Smooth muscle cell (in vitro differentiated cells): Measurements from ENCODE around the gene ZNF614. TPM values are rescaled to one million over a fixed set of nuclear protein-coding genes. Genes with fewer than 3 reads are reported as not detected.
"Not testable (repeated sequence)": the region's sequence is repeated elsewhere in the genome, so short reads cannot be mapped to it uniquely, and the experiment has no call there.

ENCODE experiments used
- DNase-seq: peaks from one replicate; lab custom pipeline; 2025; ENCODE audit not compliant: unreplicated experiment; lab: John Stamatoyannopoulos, UW
- H2AFZ ChIP-seq: fragments of 200-600 bp; sonication (generic); 2 replicates; pipeline ENCODE4 v1.6.0; 2016; ENCODE audit warnings: antibody characterized with exemption, low read depth, mild to moderate bottlenecking
- H3F3A ChIP-seq: fragments of 200-600 bp; sonication (generic); 2 replicates; pipeline ENCODE4 v1.6.0; 2017; ENCODE audit warnings: antibody characterized with exemption, low read depth
- H3K27ac ChIP-seq: fragments of 200-600 bp; sonication (generic); 2 replicates; pipeline ENCODE4 v1.5.1; 2016; ENCODE audit warnings: low read depth, mild to moderate bottlenecking
- H3K27me3 ChIP-seq: fragments of 200-600 bp; sonication (generic); 2 replicates; pipeline ENCODE4 v1.6.1; 2016; ENCODE audit warnings: low read depth, mild to moderate bottlenecking
- H3K36me3 ChIP-seq: fragments of 200-600 bp; sonication (generic); 2 replicates; pipeline ENCODE4 v1.5.1; 2016; ENCODE audit warnings: low read depth
- H3K4me1 ChIP-seq: fragments of 200-600 bp; sonication (generic); 2 replicates; pipeline ENCODE4 v1.5.1; 2016; ENCODE audit warnings: low read depth
- H3K4me2 ChIP-seq: fragments of 200-600 bp; sonication (generic); 2 replicates; pipeline ENCODE4 v1.6.0; 2016; ENCODE audit warnings: mild to moderate bottlenecking
- H3K4me3 ChIP-seq: fragments of 200-600 bp; sonication (generic); 2 replicates; pipeline ENCODE4 v1.5.1; 2016; ENCODE audit warnings: mild to moderate bottlenecking
- H3K79me2 ChIP-seq: fragments of 200-600 bp; sonication (generic); 2 replicates; pipeline ENCODE4 v1.6.0; 2016; ENCODE audit warnings: low read depth, mild to moderate bottlenecking
- H3K9ac ChIP-seq: fragments of 200-600 bp; sonication (generic); 2 replicates; pipeline ENCODE4 v1.6.0; 2016; ENCODE audit warnings: low read depth
- H3K9me3 ChIP-seq: fragments of 200-600 bp; sonication (generic); replicated peaks from 2 replicates; pipeline ENCODE4 v1.5.1; 2016; ENCODE audit warnings: low read depth
- H4K20me1 ChIP-seq: fragments of 200-600 bp; sonication (generic); 2 replicates; pipeline ENCODE4 v1.6.0; 2016; ENCODE audit warnings: low read depth
- WGBS: methylation state at CpG from one replicate; pipeline ENCODE4 v1.1.7; 2016; ENCODE audit warnings: low lambda C conversion rate; 5-methylcytosine and 5-hydroxymethylcytosine counted together
- polyA plus RNA-seq: library from polyadenylated mRNA; unstranded; fragments of >200 nt; fragmentation: Nextera tagmentation; extraction: Ambion mirVana; gene quantifications from 2 replicates; pipeline ENCODE4 v1.2.1, GENCODE V29; 2016
- total RNA-seq: library from RNA; depleted of rRNA; stranded (reverse); fragments of >200 nt; gene quantifications from 2 replicates; pipeline ENCODE4 v1.2.3, GENCODE V29; 2014
- TF ChIP-seq, protein P1 (sequence below): fragments of 200-600 bp; sonication (generic); IDR thresholded peaks from 2 replicates; pipeline ENCODE4 v1.5.1; 2017; ENCODE audit warnings: borderline replicate concordance, mild to moderate bottlenecking, antibody characterized with exemption; ENCODE audit not compliant: insufficient read depth, poor library complexity, severe bottlenecking

Gene ZNF614
- total and polyA plus RNA-seq, 2 experiments from 2014 or later, result 7.9 to 11.1 TPM

DNA sequence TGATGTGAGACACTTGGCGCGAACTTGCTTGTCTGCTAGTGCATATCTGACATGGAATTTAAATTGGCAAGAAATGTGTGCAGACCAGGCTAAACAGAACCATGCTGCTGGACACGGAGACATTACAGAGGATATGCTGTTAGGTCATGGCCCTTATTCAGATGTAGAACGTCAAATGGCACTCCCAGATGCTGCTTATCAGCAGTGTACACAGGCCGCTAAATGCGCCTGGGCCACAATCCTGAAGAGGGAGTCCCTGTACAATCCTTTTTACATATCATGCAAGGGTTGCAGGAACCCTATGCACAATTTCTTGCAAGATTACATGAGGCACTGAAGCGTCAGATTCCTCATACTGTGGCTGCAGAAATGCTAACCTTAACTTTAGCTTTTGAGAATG is 50.8 kb downstream of the ZNF614 start:
- Histone ChIP-seq H3K27me3 (no peaks in the 10 kb centered on the region), H3K9ac (no peak overlapping the region), H3K4me1 (no peaks in the 10 kb centered on the region), H3K4me3 (no peak overlapping the region), H3K4me2 (no peak overlapping the region), H3K27ac (no peak overlapping the region), H2AFZ (no peak overlapping the region), H3F3A (no peaks in the 10 kb centered on the region), H3K79me2 (no peaks in the 10 kb centered on the region), H4K20me1 (no peaks in the 10 kb centered on the region), H3K9me3 (peaks cover 9% of the 10 kb centered on the region), H3K36me3 (peaks cover 10% of the 10 kb centered on the region)
- DNase-seq, result no peak
- TF ChIP-seq, protein P1, sequence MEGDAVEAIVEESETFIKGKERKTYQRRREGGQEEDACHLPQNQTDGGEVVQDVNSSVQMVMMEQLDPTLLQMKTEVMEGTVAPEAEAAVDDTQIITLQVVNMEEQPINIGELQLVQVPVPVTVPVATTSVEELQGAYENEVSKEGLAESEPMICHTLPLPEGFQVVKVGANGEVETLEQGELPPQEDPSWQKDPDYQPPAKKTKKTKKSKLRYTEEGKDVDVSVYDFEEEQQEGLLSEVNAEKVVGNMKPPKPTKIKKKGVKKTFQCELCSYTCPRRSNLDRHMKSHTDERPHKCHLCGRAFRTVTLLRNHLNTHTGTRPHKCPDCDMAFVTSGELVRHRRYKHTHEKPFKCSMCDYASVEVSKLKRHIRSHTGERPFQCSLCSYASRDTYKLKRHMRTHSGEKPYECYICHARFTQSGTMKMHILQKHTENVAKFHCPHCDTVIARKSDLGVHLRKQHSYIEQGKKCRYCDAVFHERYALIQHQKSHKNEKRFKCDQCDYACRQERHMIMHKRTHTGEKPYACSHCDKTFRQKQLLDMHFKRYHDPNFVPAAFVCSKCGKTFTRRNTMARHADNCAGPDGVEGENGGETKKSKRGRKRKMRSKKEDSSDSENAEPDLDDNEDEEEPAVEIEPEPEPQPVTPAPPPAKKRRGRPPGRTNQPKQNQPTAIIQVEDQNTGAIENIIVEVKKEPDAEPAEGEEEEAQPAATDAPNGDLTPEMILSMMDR, result no peak
- WGBS, result 90% methylated on average over 7 of the region's 7 CpGs

DNA sequence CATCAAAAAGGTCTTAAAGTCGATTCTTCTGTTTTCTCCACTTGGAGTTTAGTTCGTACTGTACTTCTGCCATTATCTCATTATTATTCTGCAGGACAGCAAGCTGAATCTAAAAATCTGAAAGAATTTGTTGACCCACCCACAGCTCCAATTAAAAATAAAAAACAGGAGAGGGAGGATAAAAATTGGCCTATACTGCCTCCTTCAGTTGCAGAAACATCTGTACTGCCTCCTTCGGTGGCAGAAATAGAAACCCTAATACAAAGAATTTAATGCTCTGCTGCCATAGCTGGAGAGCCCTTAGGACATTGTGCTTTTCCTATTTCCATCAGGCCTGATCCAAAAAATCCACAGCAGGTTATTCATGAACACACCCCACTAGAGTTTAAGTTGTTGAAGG is 51.3 kb downstream of the ZNF614 start:
- H3K27ac ChIP-seq, result no peak overlapping the region
- H3K36me3 ChIP-seq, result peaks cover 15% of the 10 kb centered on the region
- peaks cover 14% of the 10 kb centered on the region for H3K9me3 ChIP-seq
- H3K27me3 ChIP-seq, result no peaks in the 10 kb centered on the region
- no peak overlapping the region for H2AFZ ChIP-seq
- no peak overlapping the region for H3K4me2 ChIP-seq
- no peaks in the 10 kb centered on the region for H3K79me2 ChIP-seq
- TF ChIP-seq, protein P1, result no peak
- no peaks in the 10 kb centered on the region for H3K4me1 ChIP-seq
- no peak overlapping the region for H3K4me3 ChIP-seq
- WGBS, result 84% methylated on average over 3 of the region's 3 CpGs
- H4K20me1 ChIP-seq, result no peaks in the 10 kb centered on the region
- H3K9ac ChIP-seq, result no peak overlapping the region
- no peak for DNase-seq
- H3F3A ChIP-seq, result no peaks in the 10 kb centered on the region

DNA sequence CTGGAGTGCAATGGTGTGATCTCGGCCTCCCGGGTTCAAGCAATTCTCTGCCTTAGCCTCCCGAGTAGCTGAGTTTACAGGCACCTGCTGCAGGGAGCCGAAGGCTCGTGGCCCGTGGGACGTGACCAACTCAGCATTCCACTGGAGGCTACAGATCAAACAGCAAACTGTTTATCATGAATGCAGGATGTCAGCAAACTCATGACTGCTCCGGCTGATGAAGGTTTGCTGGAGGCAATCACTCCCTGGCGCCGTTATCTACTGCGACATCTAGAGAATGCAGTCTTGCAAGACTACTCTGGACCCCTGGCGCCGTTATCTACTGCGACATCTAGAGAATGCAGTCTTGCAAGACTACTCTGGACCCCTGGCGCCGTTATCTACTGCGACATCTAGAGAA is 52.4 kb downstream of the ZNF614 start:
- H3K9ac ChIP-seq, H3K27me3 ChIP-seq, H3K79me2 ChIP-seq, H3K4me1 ChIP-seq, H2AFZ ChIP-seq, H3K4me2 ChIP-seq, H3K27ac ChIP-seq, H3F3A ChIP-seq, DNase-seq, H4K20me1 ChIP-seq, H3K4me3 ChIP-seq: not testable (repeated sequence)
- Histone ChIP-seq H3K9me3 (peaks cover 18% of the 10 kb centered on the region), H3K36me3 (peaks cover 20% of the 10 kb centered on the region)
- WGBS, result 98% methylated on average over 17 of the region's 17 CpGs

DNA sequence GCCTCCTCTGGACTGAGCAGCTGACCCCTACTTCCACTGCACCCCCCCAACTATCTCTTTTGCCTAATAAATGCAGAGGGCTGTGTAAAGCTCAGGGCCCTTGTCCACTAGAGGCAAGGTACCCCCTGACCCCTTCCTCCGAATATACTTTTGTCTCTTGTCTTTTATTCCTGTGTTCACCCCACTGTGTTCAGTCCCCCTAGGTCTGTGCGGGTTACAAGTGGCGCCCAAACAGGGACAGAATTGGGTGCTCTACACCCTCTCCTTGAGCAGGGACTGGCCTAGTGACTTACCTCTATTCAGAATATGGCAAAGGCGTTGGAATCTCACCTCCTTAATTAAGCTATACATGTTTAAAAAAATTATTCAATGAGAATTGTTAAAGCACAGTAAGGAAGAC is 56.6 kb downstream of the ZNF614 start:
- peaks cover 38% of the 10 kb centered on the region for H3K36me3 ChIP-seq
- DNase-seq, result no peak
- no peaks in the 10 kb centered on the region for H4K20me1 ChIP-seq
- no peak overlapping the region for H2AFZ ChIP-seq
- 80% methylated on average over 4 of the region's 4 CpGs for WGBS
- no peaks in the 10 kb centered on the region for H3K79me2 ChIP-seq
- peaks cover 34% of the 10 kb centered on the region for H3K9me3 ChIP-seq
- H3K4me2 ChIP-seq, result no peak overlapping the region
- H3K9ac ChIP-seq, result no peak overlapping the region
- no peaks in the 10 kb centered on the region for H3K4me1 ChIP-seq
- no peak overlapping the region for H3K4me3 ChIP-seq
- TF ChIP-seq, protein P1, result no peak
- H3K27me3 ChIP-seq, result no peaks in the 10 kb centered on the region
- H3K27ac ChIP-seq, result no peak overlapping the region
- no peaks in the 10 kb centered on the region for H3F3A ChIP-seq
